Measurements from ENCODE around the gene TAS2R40. TPM values are rescaled to one million over a fixed set of nuclear protein-coding genes. Genes with fewer than 3 reads are reported as not detected.
A peak's percentile ranks its signal among the peaks of the same experiment; 100 is the strongest.
"Not testable (repeated sequence)": the region's sequence is repeated elsewhere in the genome, so short reads cannot be mapped to it uniquely, and the experiment has no call there.

TAS2R40 gene
- total RNA-seq, result not detected

DNA sequence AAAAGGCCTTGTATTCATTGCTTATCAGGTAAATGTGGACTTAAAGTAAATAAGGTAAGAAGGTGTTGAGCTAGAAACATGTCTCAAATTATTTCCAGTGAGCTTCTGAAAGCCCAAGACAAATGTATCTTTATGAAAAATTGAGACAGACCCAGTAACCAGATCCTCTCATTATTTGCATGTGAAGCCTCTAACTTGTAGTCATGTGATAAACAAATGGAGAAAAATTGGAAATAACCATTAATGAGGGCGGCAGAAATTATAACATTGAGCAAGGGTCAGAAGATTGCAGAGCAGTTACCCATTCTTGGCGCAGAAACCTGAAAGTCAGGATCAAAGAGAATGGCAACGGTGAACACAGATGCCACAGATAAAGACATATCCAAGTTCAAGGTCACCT, at the start of gene TAS2R40:
TSS of gene TAS2R40 (plus strand) at position 301 of the 400 bp plus-strand sequence. CDS start at position 343, 42 bp downstream.
- TF ChIP-seq, protein P1, sequence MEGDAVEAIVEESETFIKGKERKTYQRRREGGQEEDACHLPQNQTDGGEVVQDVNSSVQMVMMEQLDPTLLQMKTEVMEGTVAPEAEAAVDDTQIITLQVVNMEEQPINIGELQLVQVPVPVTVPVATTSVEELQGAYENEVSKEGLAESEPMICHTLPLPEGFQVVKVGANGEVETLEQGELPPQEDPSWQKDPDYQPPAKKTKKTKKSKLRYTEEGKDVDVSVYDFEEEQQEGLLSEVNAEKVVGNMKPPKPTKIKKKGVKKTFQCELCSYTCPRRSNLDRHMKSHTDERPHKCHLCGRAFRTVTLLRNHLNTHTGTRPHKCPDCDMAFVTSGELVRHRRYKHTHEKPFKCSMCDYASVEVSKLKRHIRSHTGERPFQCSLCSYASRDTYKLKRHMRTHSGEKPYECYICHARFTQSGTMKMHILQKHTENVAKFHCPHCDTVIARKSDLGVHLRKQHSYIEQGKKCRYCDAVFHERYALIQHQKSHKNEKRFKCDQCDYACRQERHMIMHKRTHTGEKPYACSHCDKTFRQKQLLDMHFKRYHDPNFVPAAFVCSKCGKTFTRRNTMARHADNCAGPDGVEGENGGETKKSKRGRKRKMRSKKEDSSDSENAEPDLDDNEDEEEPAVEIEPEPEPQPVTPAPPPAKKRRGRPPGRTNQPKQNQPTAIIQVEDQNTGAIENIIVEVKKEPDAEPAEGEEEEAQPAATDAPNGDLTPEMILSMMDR (IDR thresholded peaks at IDR 0.05), result no peak
- ATAC-seq (ENCODE audit: low FRiP score), result no peak

GRCh38 chr7:143172354-143172753, 49.5 kb upstream of the TAS2R40 start:
- TF ChIP-seq, protein P1 (IDR thresholded peaks at IDR 0.05), result no peak
- DNase-seq (ENCODE audit: low spot score), result no peak
- ATAC-seq (ENCODE audit: low FRiP score), result peak; percentile 32

More for the DNA sequence above, at the start of gene TAS2R40:
- DNase-seq (ENCODE audit: low spot score), result no peak

- ATAC-seq (ENCODE audit: low FRiP score), result no peak
- no peak for DNase-seq (ENCODE audit: low spot score)
- TF ChIP-seq, protein P1 (IDR thresholded peaks at IDR 0.05), result no peak
Measured at GRCh38 chr7:143176128-143176527, 45.7 kb upstream of the TAS2R40 start.

DNA sequence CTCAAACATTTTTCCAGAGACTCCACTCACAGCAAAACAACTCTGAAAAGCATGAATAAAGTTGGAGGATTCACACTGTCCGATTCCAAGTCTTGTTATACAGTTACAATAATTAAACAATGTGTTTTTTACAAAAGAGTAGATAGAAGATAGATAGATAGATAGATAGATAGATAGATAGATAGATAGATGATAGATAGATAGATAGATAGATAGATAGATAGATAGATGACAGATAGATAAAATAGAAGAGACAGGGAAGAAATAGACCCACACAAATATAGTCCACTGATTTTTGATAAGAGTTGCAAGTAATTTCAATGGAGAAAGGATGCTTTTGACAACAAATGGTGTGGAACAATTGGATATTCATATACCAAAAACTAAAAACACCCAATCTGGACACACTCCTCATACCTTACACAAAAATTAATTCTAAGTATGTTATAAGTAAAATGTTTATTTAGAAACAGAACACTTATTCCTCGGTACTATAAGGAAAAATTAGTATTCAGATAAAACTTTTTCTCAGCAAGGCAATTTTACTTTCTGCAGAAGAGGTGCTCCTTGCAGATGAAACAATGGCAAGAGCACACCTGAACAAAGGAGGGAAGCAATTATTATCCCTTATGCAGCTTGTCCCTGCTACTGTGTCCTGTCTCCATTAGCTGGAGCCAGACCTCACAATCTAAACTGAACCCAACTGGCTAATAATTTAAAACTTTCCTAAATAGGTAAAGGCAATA, 44.3 kb upstream of the TAS2R40 start:
- ATAC-seq (ENCODE audit: low FRiP score) (no peak), DNase-seq (ENCODE audit: low spot score) (no peak)
- TF ChIP-seq, protein P1 (IDR thresholded peaks at IDR 0.05), result no peak

GRCh38 chr7:143180771-143181170, 41.1 kb upstream of the TAS2R40 start:
- not testable (repeated sequence) for ATAC-seq (ENCODE audit: low FRiP score)

DNA sequence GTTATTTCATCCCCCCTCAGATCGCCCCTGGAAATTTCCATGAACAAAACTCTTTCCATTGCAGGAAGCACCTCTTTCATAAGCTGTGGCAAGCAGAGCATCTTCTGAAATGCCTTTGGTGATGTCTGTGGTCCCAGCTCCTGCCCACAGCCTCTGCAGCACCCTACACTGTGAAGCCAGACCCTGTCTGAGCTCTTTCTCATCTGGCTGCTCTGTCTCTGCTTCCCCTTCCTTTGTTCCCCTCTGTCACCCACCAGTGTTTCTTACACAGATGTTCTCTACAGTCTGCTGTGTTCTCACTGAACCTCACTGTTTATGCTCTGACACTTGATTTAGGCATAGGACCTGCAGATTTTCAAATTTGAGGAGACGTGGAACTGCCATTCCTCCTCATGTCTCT, 40.5 kb upstream of the TAS2R40 start:
- TF ChIP-seq, protein P1 (IDR thresholded peaks at IDR 0.05), result no peak
- ATAC-seq (ENCODE audit: low FRiP score), result no peak
- no peak for DNase-seq (ENCODE audit: low spot score)

More at GRCh38 chr7:143180771-143181170, 41.1 kb upstream of the TAS2R40 start:
- not testable (repeated sequence) for DNase-seq (ENCODE audit: low spot score)

GRCh38 chr7:143183024-143183423, 38.8 kb upstream of the TAS2R40 start, which contains the start of gene TAS2R39:
TSS of gene TAS2R39 (plus strand) at chr7:143183419. CDS start at chr7:143183419, 0 bp downstream.
- DNase-seq (ENCODE audit: low spot score) (no peak), ATAC-seq (ENCODE audit: low FRiP score) (no peak)
- TF ChIP-seq, protein P1 (IDR thresholded peaks at IDR 0.05), result no peak
